Fibroblast of lung (primary cell): ENCODE measurements around the gene UTP4.

Experiments used
- EZH2 ChIP-seq: IDR thresholded peaks from 2 replicates; pipeline ENCODE4 v1.5.1; 2012; ENCODE audit warnings: low read length, control low read depth, mild to moderate bottlenecking; ENCODE audit errors: missing control alignments
- TF ChIP-seq, protein P1 (sequence below), 2 donors: IDR thresholded peaks in 1 of 2; conservative IDR thresholded peaks in 1 of 2; 1 replicate in 1 of 2; 2 replicates in 1 of 2; pipeline ENCODE4 v1.5.1; 2011 to 2012; ENCODE audit warnings: low read length in 2 of 2, control low read depth in 1 of 2, inconsistent platforms in 1 of 2, low read depth in 1 of 2, mild to moderate bottlenecking in 1 of 2

DNA sequence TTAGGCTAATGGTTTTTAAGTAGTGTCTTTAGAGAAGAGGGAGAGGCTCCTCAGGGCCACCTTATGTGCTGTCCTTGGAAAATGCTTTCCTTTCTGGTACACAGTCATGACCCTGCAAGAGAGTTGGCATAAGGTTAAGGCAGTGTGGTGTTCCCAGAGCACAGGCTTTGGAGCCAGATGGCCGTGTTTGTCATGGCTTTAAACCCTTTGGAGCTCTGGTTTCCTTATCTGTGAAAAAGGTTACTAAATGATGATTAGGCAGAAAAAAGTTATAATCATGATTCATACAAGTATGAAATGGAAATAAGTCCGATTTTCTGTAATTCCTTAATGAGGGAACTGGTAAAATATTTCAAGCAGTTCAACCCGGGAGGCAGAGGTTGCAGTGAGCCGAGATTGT is 13.2 kb downstream of the UTP4 start:
- TF ChIP-seq, protein P1, sequence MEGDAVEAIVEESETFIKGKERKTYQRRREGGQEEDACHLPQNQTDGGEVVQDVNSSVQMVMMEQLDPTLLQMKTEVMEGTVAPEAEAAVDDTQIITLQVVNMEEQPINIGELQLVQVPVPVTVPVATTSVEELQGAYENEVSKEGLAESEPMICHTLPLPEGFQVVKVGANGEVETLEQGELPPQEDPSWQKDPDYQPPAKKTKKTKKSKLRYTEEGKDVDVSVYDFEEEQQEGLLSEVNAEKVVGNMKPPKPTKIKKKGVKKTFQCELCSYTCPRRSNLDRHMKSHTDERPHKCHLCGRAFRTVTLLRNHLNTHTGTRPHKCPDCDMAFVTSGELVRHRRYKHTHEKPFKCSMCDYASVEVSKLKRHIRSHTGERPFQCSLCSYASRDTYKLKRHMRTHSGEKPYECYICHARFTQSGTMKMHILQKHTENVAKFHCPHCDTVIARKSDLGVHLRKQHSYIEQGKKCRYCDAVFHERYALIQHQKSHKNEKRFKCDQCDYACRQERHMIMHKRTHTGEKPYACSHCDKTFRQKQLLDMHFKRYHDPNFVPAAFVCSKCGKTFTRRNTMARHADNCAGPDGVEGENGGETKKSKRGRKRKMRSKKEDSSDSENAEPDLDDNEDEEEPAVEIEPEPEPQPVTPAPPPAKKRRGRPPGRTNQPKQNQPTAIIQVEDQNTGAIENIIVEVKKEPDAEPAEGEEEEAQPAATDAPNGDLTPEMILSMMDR (conservative IDR thresholded peaks at IDR 0.05 in 1 of 2, IDR thresholded peaks at IDR 0.05 in 1 of 2; ENCODE audit: low read depth in 1 of 2, low read length in 2 of 2) = no peak
- no peak for TF ChIP-seq EZH2
